Upper lobe of right lung (tissue), 1 donor: ENCODE measurements around the gene KCTD14. TPM values are rescaled to one million over a fixed set of nuclear protein-coding genes. Genes with fewer than 3 reads are reported as not detected.
"Not testable (repeated sequence)": the region's sequence is repeated elsewhere in the genome, so short reads cannot be mapped to it uniquely, and the experiment has no call there.

Experiments
- ATAC-seq: fragments of 200-7000 bp; cut with Tn5 transposase; one replicate; pipeline ENCODE4 v1.9.1; 2020; ENCODE audit warnings: mild to moderate bottlenecking, moderate library complexity
- DNase-seq: peaks from one replicate; pipeline ENCODE4 v3.0.0-alpha.2; 2020
- H3K27ac ChIP-seq: fragments of 200-600 bp; one replicate; pipeline ENCODE4 v1.8.0; 2022
- H3K27me3 ChIP-seq: fragments of 200-600 bp; one replicate; pipeline ENCODE4 v1.8.0; 2022; ENCODE audit warnings: mild to moderate bottlenecking
- H3K36me3 ChIP-seq: fragments of 200-600 bp; one replicate; pipeline ENCODE4 v1.8.0; 2022
- H3K4me1 ChIP-seq: fragments of 200-600 bp; one replicate; pipeline ENCODE4 v1.8.0; 2022
- H3K4me3 ChIP-seq: fragments of 200-600 bp; one replicate; pipeline ENCODE4 v1.8.0; 2022; ENCODE audit warnings: mild to moderate bottlenecking
- H3K9me3 ChIP-seq: fragments of 200-600 bp; one replicate; pipeline ENCODE4 v1.8.0; 2022
- CTCF ChIP-seq: fragments of 200-600 bp; IDR thresholded peaks from one replicate; pipeline ENCODE4 v1.8.0; 2022; ENCODE audit warnings: antibody characterized with exemption
- intact Hi-C: fragments of 100-400 bp; cut with DNase I; formaldehyde crosslinking; loops from one replicate; pipeline ENCODE4 v1.11.0; 2022
- total RNA-seq: library from RNA; stranded (reverse); fragmentation: NEBNext Ultra II Directional; extraction: Animal tissue kit (Norgen Biotek cat#: 25700); gene quantifications from one replicate; pipeline ENCODE4 v1.2.1, GENCODE V29; 2021
- donor health status: DM: no; HTN: yes; CAD: no; lungs with severe emphysema.

The KCTD14 gene
- total RNA-seq, 1 donor from 2014 or later, result 13.6 TPM

GRCh38 chr11:78061921-78062311, 38.8 kb upstream of the KCTD14 start:
- no peaks in the 10 kb centered on the region for H3K9me3 ChIP-seq
- H3K36me3 ChIP-seq, result no peaks in the 10 kb centered on the region
- no peak for TF ChIP-seq CTCF
- H3K27me3 ChIP-seq, result no peaks in the 10 kb centered on the region
- H3K4me1 ChIP-seq, result peaks cover 13% of the 10 kb centered on the region
- DNase-seq (no peak), ATAC-seq (peak; percentile 55)
- intact Hi-C loops, result no loop called here
- H3K4me3 ChIP-seq, result no peak overlapping the region
- no peak overlapping the region for H3K27ac ChIP-seq

DNA sequence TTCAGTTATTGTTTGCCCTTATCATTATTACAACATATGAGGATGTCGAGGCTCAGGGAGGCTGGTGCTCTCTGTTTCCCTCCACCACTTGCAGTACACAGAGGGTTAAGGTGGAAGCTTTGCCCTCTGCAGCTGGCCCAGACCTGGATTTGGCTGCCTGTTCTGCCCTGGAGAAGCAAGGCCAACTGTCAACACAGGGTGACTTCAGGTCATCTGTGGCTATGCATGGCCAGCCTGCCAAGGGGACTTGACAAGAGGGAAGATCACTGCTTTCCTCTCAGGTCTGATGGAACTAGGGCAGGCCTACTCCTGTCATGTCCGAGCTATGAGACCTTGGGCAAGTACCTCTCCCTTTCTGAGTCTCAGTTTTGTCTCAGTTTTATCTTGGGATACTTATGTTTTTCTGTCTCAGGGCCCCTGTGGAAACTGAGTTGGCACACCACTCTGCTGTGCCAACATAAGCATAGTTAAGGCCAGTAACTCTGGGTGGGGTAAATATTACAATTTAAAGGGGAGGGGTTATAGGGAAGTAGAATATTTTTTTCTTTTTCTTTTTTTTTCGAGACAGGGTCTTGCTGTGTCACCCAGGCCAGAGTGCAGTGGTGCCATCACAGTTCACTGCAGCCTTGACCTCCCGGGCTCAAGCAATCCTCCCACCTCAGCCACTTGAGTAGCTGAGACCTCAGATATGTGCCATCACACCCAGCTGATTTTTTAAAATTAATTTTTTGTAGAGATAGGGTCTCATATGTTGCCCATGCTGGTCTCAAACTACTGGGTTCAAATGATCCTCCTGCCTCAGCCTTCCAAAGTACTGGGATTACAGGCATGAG, 38.2 kb upstream of the KCTD14 start:
- peak; percentile 55 for ATAC-seq
- intact Hi-C loops, result no loop called here
- Histone ChIP-seq H3K27me3 (no peaks in the 10 kb centered on the region), H3K9me3 (no peaks in the 10 kb centered on the region), H3K36me3 (no peaks in the 10 kb centered on the region), H3K4me3 (no peak overlapping the region), H3K4me1 (peaks cover 13% of the 10 kb centered on the region), H3K27ac (no peak overlapping the region)
- DNase-seq, result no peak
- TF ChIP-seq CTCF, result no peak

GRCh38 chr11:78060533-78060932, 37.5 kb upstream of the KCTD14 start:
- H3K27ac ChIP-seq, result no peak overlapping the region
- intact Hi-C loops, result no loop called here
- H3K4me1 ChIP-seq, result peaks cover 13% of the 10 kb centered on the region
- TF ChIP-seq CTCF, result no peak
- H3K9me3 ChIP-seq, result no peaks in the 10 kb centered on the region
- no peak for DNase-seq
- no peaks in the 10 kb centered on the region for H3K27me3 ChIP-seq
- no peaks in the 10 kb centered on the region for H3K36me3 ChIP-seq
- no peak for ATAC-seq
- H3K4me3 ChIP-seq, result no peak overlapping the region

- H3K4me1 ChIP-seq, result peaks cover 13% of the 10 kb centered on the region
- H3K4me3 ChIP-seq, H3K9me3 ChIP-seq, DNase-seq, H3K36me3 ChIP-seq, ATAC-seq, H3K27me3 ChIP-seq, intact Hi-C loops, H3K27ac ChIP-seq: not testable (repeated sequence)
Observed at GRCh38 chr11:78059749-78060328, 36.8 kb upstream of the KCTD14 start.

DNA sequence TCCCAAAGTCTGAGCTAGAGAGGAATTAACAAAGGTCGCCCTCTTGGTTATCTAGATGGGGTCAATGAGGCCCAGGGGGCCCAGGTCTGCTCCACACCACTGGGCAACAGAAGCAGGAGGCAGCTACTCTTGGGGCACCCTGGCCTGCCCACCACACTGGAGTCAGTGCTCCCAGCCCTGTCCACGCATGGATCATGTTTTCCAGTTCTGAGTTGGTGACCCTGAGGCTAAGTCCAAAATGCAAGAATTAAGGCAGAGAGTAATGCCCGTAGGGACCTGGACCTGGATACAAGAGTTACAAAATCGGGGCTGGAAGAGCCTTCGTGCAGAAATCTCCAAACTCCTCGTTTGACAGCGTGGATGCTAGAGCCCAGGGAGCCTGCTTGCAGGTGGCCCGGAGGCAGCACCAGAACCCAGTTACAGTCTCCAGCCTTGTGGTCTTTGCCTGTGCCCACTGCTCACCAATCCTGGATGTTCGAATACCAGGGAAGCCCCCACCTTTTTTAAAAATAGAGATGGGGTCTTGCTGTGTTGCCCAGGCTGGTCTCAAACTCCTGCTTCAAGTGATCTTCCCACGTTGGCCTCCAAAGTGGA, 34.5 kb upstream of the KCTD14 start:
- Histone ChIP-seq H3K27me3 (no peaks in the 10 kb centered on the region), H3K36me3 (no peaks in the 10 kb centered on the region), H3K27ac (no peak overlapping the region), H3K4me3 (no peak overlapping the region), H3K9me3 (no peaks in the 10 kb centered on the region), H3K4me1 (peaks cover 13% of the 10 kb centered on the region)
- TF ChIP-seq CTCF, result no peak
- intact Hi-C loops, result no loop called here
- ATAC-seq, result no peak
- no peak for DNase-seq

GRCh38 chr11:78056093-78056492, 33.0 kb upstream of the KCTD14 start:
- peaks cover 6% of the 10 kb centered on the region for H3K4me1 ChIP-seq
- intact Hi-C loops, result no loop called here
- H3K27me3 ChIP-seq, result no peaks in the 10 kb centered on the region
- no peaks in the 10 kb centered on the region for H3K9me3 ChIP-seq
- ATAC-seq (no peak), DNase-seq (no peak)
- no peak overlapping the region for H3K27ac ChIP-seq
- H3K36me3 ChIP-seq, result no peaks in the 10 kb centered on the region
- TF ChIP-seq CTCF, result no peak
- H3K4me3 ChIP-seq, result no peak overlapping the region
